Head of caudate nucleus (tissue), 42 donors: ENCODE results near the gene PRPF40A.
"Not testable (repeated sequence)": the region's sequence is repeated elsewhere in the genome, so short reads cannot be mapped to it uniquely, and the experiment has no call there.

ENCODE experiments used
- DNase-seq, 42 donors: peaks; one replicate each; pipeline versions ENCODE4 v3.0.0 to v3.0.0-alpha.2; 2020 to 2021; ENCODE audit warnings: mixed read lengths in 7 of 42
- intact Hi-C: fragments of 100-400 bp; cut with DNase I; formaldehyde crosslinking; loops from one replicate; pipeline ENCODE4 v1.15.0; 2022

PRPF40A gene

DNA sequence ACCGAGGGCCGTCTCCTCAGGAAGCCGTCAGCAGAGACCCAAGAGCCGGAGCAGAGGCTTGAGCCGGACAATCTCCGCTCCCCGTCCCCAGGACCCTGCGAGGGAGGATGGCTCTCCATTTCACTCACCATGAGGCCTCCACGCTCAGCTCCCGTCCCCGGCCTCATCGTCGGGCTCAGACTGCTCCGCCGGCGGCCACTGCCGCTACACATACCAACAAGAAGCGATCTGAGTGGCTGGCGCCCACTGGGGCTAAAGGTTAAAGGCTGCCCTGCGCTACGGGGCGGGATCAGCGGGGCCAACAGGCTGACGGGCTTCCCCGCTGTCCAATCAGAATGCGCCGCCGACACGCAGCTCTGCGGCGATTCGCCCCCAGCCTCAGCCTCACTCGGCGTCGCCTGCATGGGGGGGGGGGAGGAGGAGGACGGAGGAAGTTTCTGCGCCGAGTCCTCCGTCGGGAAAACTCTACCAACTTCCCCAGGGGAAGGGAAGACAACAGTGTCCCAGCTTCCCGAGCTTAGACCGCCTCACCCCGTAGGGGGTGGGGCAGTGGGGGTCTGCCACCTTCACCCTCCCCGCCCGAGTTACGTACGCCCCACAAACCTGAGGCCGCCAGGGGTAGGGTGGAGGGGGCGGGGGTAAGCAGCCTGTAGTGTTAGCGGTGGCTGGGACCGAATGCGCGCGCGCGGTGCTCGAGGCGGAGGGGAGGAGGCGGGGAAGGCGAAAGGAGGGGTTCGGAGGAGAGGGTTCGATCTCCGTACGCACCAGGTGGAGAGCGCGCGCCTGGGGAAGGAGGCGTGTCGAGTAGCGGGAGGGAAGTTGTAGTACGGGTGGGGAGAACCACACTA lies at the start of gene PRPF40A:
Gene PRPF40A (minus strand): TSS at position 234 of the 848 bp plus-strand sequence. CDS start 22 bp downstream, at position 212.
- DNase-seq = peak; percentile 98 to 100 (median 100)
- intact Hi-C loops = loop anchor here (5.0 to 10.0 kb wide), 2 partner anchors 380 to 543 kb away; partner anchors contain the start of genes FMNL2 and STAM2

DNA sequence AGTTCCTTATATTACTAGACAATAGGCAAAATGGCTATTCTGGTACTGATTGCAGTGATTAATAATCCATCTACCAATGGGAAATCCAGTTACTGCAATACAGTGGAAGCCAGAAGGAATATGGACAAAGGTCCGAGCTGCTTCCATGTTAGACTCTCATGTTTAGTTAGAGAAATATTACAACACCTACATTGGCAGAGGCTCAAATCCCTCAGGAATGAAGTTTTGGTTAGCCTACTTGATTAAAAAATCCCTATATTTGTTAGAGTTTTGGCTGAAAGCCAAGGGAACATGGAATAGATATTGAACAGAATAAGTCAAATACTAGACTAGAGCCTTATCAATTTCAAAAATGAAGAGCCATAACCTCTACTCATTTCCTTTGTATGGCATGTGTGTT lies 49.7 kb upstream of the PRPF40A start:
- DNase-seq = no peak

DNA sequence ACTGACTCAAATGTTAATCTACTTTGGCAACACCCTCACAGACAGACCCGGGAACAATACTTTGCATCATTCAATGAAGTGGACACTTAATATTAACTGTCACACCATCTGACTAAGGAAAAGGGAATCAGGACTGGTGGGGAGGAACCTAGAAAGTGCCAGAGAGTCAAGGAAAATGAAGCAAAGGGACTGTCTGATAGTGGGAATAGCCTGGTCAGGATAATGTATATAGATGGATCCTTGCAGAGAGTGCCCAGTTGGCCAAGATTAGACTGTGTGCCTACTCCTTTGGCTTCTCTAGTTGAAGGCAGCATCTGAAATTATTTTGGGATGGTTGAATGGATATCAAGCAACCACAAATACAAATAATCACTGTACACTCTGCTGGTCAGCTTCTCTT lies 46.4 kb upstream of the PRPF40A start:
- no peak for DNase-seq
- intact Hi-C loops = no loop called here

More for the DNA sequence above, 49.7 kb upstream of the PRPF40A start:
- intact Hi-C loops = no loop called here

DNA sequence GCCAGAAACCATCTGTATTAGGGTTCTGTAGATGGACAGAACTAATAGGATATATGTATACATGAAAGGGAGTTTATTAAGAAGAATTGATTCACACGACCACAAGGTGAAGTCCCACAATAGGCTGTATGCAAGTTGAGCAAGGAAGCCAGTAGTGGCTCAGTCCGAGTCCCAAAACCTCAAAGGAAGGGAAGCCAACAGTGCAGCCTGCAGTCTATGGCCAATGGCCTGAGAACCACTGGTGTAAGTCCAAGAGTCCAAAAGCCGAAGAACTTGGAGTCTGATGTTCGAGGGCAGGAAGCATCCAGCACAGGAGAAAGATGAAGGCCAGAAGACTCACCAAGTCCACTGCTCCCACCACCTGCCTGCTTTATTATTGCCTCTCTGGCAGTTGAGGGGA lies 45.9 kb upstream of the PRPF40A start:
- intact Hi-C loops, DNase-seq: not testable (repeated sequence)

DNA sequence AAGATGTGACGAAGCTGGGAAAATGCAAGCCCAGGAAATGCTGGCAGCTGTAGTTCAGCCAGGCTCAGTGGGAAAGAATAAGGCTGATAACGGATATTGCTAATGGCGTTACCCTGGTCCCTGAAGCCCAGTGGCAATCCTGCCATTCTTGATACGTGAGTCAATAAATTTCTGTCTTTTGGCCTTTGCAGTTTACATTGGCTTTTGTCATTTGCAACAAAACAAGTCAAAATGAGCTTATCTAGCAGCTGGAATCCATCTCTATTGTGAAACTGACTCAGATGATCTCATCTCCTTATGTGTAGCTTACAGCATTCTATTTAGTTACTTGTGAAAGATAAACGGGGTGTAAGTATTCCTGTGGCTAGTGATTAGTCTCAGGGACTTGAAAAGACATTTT lies 44.9 kb upstream of the PRPF40A start:
- DNase-seq = no peak
- intact Hi-C loops = no loop called here

DNA sequence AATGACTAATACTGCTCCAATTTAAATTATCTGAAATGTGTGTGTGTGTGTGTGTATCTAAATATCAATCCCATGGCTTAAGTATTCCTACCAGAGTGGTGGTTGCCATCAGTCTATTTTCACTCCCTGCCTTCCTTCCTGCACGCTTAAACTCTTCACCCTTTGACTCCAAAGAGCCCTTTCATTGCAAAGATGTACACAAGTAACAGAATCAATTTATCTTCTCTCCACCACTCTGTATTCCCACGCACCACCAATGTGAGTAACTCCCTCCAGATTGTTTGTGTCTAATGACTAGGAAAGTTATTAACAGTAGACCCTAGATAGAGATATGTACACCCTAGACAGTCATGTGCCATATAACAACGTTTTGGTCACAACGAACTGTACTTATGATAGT lies 44.0 kb upstream of the PRPF40A start:
- intact Hi-C loops = no loop called here
- no peak for DNase-seq

DNA sequence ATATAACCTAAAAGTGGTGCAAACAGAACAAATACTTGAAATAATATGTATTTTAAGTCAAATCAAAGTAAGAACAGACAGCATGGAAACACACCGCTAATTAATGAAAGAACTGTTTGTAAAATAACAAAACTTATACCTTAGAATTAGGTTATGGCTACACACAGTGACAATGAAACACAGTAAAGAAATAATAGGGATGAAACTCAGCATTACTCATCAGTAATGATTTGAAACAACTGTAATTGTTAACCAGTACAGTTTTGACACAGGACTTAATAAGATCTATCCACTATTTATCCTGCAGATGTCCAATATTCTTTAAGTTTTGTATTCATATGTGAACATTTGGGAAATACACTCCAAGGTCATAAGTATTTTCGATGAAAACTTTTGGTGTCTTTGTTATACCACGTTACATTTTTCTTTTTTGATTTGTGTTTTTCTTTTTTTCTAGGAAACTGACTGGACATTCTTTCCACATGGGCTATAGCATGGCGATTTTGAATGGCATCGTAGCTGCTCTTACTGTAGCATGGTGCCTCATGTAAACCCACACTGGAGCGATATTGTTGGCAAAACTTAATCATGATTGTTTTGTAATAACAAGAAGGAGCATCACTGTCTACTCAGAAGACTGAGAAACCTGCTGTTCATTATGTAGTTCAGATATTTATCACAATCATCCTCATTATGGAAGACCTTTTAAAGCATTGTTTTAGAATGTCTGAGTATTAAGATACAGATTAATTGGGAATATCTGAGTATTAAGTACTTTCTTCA lies 42.2 kb upstream of the PRPF40A start:
- intact Hi-C loops = no loop called here
- no peak for DNase-seq

DNA sequence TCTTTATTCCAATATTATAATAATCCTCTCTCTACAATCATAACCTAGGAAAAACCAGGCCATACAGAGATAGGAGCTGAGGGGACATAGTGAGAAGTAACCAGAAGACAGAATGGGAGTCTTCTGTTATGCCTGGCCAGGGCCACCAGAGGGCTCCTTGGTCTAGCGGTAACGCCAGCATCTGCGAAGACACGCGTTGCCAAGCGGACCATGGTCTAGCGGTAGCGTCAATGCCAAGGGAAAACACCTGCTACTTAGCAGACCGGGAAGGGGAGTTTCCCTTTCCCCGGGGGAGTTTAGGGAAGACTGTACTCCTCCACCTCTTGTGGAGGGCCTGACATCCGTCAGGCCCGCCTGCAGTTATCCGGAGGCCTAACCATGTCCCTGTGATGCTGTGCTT lies 37.8 kb upstream of the PRPF40A start:
- peak in 1 of 42 donors; percentile 2 for DNase-seq
- intact Hi-C loops = no loop called here

DNA sequence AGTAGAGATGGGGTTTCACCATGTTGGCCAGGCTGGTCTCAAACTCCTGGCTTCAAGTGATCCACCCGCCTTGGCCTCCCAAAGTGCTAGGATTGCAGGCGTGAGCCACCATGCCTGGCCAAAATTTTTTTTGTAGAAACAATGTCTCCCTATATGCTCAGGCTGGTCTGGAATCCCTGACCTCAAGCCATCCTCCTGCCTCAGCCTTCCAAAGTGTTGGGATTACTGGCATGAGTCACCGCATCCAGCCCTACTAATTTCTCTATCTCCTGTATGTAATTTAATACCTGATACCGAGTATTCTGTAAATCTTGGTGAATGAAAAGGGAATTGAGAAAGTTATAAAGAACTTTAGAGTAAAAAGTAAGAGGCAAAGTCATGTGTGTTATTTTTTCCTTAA lies 30.5 kb upstream of the PRPF40A start:
- intact Hi-C loops, DNase-seq: not testable (repeated sequence)

DNA sequence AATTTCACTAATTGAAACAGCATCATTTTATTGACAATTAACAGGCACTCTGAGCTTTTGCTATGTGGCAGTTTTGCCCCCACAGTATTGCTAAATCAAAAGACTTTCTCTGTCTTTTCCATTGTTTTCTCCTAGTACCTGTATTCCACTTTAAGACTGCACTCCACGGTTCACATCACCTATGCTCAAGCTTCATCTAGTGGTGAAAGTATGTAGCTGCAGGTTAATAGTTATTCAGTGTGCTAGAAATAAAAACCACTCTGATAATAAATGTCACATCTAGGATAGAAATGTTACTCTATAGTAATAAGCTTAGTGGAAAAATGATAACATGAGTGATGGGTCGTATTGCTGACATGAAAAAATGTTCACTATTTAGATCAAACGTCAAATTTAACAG lies 25.7 kb upstream of the PRPF40A start:
- intact Hi-C loops = no loop called here
- peak in 1 of 42 donors; percentile 18 for DNase-seq

DNA sequence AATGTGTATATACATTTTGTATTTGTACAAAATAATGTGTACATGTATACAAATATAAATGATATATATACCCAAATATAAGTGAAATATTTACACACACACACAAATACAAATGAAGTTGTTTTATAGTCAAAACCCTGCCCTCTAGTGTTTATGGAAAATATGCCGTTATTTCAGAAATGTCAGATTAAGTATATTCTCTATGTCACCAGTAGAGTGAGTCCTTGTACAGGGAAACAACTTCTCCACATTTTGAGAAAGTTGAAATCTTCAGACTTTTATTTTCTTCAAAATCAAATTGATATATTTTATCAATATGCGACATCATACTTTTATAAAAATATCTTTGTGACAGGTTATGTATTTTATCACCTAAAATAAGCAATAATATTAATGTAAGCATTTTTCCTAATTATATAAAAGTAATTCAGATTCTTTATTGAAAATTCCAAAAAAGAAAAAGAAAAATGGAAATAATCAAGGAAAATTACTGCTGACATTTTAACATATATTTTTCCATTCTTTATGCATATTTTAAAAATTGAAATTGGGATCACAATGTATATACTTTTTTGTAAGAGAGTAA lies 23.6 kb upstream of the PRPF40A start:
- no peak for DNase-seq
- intact Hi-C loops = no loop called here

DNA sequence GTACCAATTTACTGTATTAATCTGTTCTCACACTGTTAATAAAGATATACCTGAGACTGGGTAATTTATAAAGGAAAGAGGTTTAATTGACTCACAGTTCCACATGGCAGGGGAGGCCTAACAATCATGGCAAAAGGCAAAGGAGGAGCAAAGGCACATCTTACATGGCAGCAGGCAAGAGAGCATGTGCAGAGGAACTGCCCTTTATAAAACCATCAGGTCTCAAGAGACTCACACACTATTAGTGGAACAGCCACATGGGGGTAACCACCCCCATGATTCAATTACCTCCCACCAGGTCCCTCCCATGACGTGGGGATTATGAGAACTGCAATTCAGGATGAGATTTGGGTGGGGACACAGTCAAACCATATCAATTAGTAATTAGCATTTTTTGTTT lies 22.4 kb upstream of the PRPF40A start:
- intact Hi-C loops = not testable (repeated sequence)

DNA sequence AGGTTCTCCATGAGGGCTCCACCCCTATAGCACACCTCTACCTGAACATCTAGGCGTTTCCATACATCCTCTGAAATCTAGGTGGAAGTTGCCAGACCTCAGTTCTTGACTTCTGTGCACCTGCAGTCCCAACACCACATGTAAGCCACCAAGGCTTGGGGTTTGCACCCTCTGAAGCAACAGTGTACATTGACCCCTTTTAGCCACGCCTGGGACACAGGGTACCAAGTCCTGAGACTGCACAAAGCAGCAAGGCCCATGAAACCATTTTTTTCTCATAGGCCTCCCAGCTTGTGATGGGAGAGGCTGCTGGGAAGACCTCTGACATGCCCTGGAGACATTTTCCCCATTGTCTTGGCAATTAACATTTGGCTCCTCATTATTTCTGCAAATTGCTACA lies 21.2 kb upstream of the PRPF40A start:
- no peak for DNase-seq
- intact Hi-C loops = no loop called here

More for the DNA sequence above, 22.4 kb upstream of the PRPF40A start:
- DNase-seq = not testable (repeated sequence)

DNA sequence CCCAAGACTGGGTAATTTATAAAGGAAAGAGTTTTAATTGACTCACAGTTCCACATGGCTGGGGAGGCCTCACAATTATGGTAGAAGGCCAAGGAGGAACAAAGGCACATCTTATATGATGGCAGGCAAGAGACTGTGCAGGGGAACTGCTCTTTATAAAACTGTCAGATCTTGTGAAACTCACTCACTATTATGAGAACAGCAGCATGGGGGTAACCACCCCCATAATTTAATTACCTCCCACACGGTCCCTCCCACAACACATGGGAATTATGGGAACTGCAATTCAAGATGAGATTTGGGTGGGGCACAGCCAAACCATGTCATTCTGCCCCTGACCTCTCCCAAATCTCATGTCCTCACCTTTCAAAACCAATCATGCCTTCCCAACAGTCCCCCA lies 20.2 kb upstream of the PRPF40A start:
- DNase-seq, intact Hi-C loops: not testable (repeated sequence)

DNA sequence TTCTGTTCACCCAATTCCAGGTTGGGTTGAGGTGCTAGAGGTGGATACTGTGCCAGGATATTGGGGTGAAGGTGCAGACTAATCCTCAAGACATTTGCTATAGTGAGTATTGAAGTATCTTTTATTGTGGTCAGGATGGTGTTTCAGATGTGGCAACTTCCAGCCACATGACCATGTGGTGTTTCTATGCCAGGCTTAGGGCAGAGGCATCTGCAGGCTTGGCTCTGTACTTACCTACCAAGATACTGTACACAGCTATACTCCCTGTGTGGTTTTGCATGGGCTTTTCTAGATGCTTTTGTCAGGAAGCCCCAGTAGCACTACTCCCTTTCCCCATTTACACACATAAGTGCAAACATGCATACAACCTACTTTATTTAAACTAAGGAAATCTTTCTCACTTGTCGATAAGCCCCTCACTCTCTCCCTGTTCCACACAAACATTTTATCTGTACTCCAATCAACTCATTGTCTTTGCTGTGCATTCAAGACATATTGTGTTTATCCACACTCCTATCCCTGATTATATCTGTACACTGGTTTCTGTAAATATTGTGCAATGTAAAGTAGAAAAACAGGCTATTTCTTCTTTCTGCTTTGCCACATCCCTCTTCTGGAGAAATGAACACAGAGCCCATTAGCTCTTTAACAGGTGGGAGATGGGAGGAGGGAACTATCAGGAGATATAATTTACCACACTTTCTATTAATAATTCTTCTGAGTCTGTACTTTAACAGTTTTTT lies 13.5 kb upstream of the PRPF40A start:
- DNase-seq = no peak

DNA sequence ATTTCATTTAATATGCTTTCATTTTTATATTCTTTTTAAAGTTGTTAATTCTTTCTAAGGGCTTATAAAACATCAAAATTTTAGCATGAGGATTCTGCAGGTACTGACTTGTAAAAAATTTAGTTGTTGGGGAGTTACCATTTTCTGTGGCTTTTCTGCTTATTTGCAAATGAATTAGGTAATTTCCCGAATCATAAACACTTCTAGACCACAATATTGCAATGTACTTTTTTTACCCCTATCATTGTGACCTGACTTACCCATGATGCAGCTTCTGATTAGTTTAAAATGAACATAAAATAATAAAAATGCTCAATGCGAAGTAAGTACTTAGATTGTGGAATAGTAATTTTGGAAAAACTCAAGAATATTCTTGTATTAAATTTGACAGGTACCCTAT lies 12.6 kb upstream of the PRPF40A start:
- intact Hi-C loops = loop anchor here (10.0 kb wide), 1 partner anchor 85 kb away; no protein-coding TSS in a partner anchor
- no peak for DNase-seq

More for the DNA sequence above, 13.5 kb upstream of the PRPF40A start:
- intact Hi-C loops = no loop called here

DNA sequence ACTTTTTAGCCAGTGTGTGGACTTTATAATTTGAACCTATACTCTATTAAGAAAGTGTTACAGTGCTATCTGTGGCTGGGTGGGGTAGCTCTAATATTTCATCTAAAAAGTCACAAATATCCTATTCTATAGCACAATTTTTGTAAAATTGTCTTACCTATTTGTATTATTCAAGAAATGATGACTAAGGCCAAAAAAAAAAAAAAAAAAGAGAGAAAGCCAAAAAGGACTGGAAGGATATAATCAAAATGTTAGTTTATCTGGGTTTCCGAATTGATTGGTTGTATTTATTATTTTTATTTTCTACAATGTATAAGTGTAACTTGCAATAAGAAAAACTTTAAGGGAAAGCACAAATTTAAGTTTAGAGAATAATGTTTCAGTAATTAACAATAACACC lies 6.7 kb upstream of the PRPF40A start:
- intact Hi-C loops = loop anchor here (10.0 kb wide), 1 partner anchor 79 kb away; no protein-coding TSS in a partner anchor
- DNase-seq = no peak

DNA sequence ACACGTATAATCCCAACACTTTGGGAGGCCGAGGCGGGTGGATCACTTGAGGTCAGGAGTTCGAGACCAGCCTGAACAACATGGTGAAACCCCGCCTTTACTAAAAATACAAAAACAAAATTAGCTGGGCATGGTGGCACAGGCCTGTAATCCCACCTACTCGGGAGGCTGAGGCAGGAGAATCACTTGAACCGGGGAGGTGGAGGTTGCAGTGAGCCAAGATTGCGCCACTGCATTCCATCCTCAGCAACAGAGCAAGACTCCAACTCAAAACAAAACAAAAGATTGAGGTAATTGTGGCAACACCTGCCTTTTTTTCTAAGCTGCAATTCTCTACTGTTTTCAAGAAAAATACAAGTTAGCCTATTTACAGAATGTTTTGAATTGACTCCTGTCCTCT lies 5.4 kb upstream of the PRPF40A start:
- intact Hi-C loops = loop anchor here (10.0 kb wide), 1 partner anchor 78 kb away; no protein-coding TSS in a partner anchor
- not testable (repeated sequence) for DNase-seq

DNA sequence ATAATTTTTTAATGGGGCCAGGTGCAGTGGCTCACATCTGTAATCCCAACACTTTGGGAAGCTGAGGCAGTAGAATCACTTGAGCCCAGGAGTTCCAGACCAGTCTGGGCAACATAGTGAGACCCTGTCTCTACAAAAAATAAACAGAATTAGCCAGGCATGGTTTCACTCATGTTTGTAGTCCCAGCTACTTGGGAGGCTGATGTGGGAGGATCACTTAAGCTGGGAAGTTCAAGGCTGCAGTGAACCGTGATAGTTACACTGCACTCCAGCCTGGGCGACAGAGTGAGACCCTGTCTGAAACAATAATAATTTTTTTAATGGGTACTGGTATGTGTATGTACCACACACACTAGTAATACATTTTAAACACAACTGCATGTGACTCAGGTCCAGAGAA lies 3.5 kb upstream of the PRPF40A start:
- intact Hi-C loops = loop anchor here (10.0 kb wide), 1 partner anchor 76 kb away; no protein-coding TSS in a partner anchor
- no peak for DNase-seq
